Measurements from ENCODE around the gene PRMT7. TPM values are rescaled to one million over a fixed set of nuclear protein-coding genes. Genes with fewer than 3 reads are reported as not detected.
"Not testable (repeated sequence)": the region's sequence is repeated elsewhere in the genome, so short reads cannot be mapped to it uniquely, and the experiment has no call there.

Gene PRMT7
- total RNA-seq, 2 experiments from 2014 or later = 70.4 to 73.2 TPM

DNA sequence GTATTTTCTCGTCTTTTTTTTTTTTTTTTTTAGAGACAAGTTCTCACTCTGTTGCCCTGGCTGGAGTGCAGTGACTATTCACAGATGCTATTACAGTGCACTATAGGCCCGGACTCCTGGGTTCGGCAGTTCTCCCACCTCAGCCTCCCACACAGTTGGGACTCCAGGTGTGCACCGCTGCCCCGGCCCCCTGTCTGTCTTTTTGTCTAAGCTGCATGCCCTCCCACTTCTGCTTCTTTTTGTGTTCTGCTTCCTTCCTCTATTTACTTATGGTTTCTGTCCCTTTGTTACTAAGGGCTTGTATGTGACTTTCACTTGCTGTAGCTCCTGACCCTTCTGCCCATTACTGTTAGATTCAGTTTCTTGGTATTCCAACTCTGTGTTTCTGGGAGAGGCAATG is 26.0 kb upstream of the PRMT7 start:
- peaks cover 75% of the 10 kb centered on the region for H3K36me3 Mint-ChIP-seq (ENCODE audit: low read depth)
- no peaks in the 10 kb centered on the region for H3K27me3 Mint-ChIP-seq (ENCODE audit: low read depth)
- ATAC-seq (peak; percentile 3), DNase-seq (peak; percentile 37)
- peak overlapping the region; percentile 84 for H3K27ac Mint-ChIP-seq
- H3K4me3 Mint-ChIP-seq = peak overlapping the region; percentile 58
- ChIA-PET POLR2A (interaction anchor here (0.7 to 4.5 kb wide), 8 partner anchors 9 to 34 kb away, joined by 3 to 55 read pairs (median 8); partner anchors contain the start of genes PRMT7, SLC7A6 and SLC7A6OS), CTCF (interaction anchor here (0.7 to 15.7 kb wide), 11 partner anchors 10 to 244 kb away, joined by 3 to 346 read pairs (median 4); partner anchors contain the start of genes PRMT7, SLC7A6 and SLC7A6OS)
- peaks cover 92% of the 10 kb centered on the region for H3K4me1 Mint-ChIP-seq (ENCODE audit: low read depth)
- H3K9me3 Mint-ChIP-seq (ENCODE audit: insufficient read depth) = no peaks in the 10 kb centered on the region

- peaks cover 95% of the 10 kb centered on the region for H3K4me1 Mint-ChIP-seq (ENCODE audit: low read depth)
- peak overlapping the region; percentile 84 for H3K27ac Mint-ChIP-seq
- H3K36me3 Mint-ChIP-seq (ENCODE audit: low read depth) = peaks cover 78% of the 10 kb centered on the region
- ATAC-seq (no peak), DNase-seq (no peak)
- no peaks in the 10 kb centered on the region for H3K27me3 Mint-ChIP-seq (ENCODE audit: low read depth)
- POLR2A ChIA-PET = interaction anchor here (0.6 to 4.5 kb wide), 7 partner anchors 10 to 70 kb away, joined by 3 to 55 read pairs (median 9); partner anchors contain the start of genes PRMT7, SLC7A6 and SLC7A6OS
- CTCF ChIA-PET = interaction anchor here (0.6 to 15.7 kb wide), 10 partner anchors 11 to 245 kb away, joined by 3 to 346 read pairs (median 3); partner anchors contain the start of genes PRMT7, SLC7A6 and SLC7A6OS
- H3K9me3 Mint-ChIP-seq (ENCODE audit: insufficient read depth) = no peaks in the 10 kb centered on the region
- peak overlapping the region; percentile 66 for H3K4me3 Mint-ChIP-seq
Observed at GRCh38 chr16:68285683-68286082, 25.1 kb upstream of the PRMT7 start.

DNA sequence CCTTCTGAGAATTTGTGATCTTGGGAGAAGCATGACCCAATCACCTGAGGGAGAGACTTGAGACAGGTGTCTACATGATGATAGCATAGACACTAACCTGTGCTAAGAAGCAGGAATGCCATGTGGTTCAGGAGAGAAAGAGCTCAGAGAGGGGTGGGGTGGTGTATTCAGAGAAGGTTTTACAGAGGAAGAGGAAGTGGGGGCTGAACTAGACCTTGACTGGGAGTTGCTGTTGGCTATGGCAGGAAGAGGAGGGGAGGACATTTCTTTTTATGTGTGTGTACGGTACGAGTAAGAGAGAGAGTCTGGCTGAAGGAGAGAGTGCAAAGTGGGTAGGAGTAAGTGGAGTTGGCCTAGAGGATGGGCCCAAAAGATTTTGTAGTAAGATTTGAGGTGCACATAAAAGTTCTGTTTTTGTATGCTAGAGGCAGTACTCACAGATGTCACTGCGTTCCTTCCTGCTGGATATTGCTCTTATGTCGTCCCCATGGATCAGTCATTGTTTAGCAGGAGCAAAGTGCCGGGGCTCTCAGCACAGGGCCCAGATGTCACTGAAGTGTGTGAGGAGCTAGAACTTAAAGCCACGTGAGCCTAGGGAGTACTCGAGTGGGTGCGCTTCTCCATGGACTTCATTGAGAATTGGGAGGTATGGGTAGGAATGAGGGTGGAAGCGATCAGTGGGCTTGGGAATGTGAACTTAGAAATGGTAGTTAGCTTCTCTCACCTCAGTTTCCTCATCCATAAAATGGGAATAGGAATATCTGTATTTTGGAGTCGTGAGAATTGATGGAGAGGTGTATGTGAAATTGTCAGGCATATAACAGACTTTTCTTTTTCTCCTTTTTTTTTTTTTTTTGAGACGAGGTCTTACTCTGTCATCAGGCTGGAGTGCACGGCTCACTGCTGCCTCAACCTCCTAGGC is 24.4 kb upstream of the PRMT7 start:
- peaks cover 95% of the 10 kb centered on the region for H3K4me1 Mint-ChIP-seq (ENCODE audit: low read depth)
- H3K9me3 Mint-ChIP-seq (ENCODE audit: insufficient read depth) = no peaks in the 10 kb centered on the region
- CTCF ChIA-PET = interaction anchor here (1.2 to 15.7 kb wide), 5 partner anchors 11 to 42 kb away, joined by 3 to 346 read pairs (median 27); partner anchors contain the start of genes PRMT7, SLC7A6 and SLC7A6OS
- peak overlapping the region; percentile 84 for H3K27ac Mint-ChIP-seq
- H3K27me3 Mint-ChIP-seq (ENCODE audit: low read depth) = no peaks in the 10 kb centered on the region
- H3K4me3 Mint-ChIP-seq = peak overlapping the region; percentile 66
- POLR2A ChIA-PET = interaction anchor here (0.5 to 4.5 kb wide), 7 partner anchors 10 to 206 kb away, joined by 3 to 55 read pairs (median 9); partner anchors contain the start of genes PRMT7, SLC7A6 and SLC7A6OS
- H3K36me3 Mint-ChIP-seq (ENCODE audit: low read depth) = peaks cover 79% of the 10 kb centered on the region
- ATAC-seq (peak; percentile 47), DNase-seq (peak; percentile 64)

DNA sequence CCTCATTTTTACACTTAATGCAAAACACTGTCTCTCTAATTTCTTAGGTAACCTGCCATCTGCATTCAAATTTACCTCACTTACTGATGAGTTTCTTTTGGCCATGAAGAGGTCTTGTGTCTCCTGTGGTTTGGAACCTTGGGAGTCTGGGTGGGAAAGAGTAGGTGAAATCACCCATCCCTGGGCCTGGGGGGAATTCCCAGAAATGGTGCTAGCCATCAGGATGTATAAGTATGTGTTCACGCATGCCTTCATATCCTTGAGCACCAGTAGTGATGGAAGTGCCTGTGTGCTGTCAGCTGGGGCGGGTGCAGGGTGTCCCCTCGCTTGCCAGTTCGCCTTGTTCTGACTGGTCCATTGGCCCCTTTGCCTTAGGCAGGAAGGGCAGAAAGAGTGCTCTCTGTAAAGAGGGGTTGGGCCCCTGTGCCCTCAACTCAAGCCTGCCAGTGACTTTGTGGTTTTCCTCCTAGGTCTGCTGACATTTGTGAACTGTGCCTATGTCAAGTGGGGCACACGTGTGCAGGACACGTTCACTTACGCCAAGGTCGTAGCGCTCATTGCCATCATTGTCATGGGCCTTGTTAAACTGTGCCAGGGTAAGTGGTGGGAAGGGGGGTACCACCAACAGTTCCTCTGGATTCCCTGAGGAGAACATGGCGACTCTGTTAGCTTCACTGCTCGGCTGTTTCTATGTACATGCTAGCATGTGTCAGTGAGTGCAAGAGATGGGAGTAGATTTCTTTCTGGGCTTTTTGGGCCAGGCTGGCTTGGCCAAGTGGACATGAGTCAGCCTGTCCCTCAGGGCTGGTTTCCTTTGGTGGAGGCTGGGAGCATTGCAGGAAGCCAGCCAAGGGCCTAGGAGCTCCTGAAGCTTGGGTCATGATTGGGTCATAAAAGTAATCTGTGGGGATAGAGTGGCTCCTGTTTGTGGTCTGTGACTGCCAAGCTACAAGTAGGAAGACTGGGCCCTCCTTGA is 23.3 kb upstream of the PRMT7 start:
- H3K27ac Mint-ChIP-seq = peak overlapping the region; percentile 84
- DNase-seq (peak; percentile 53), ATAC-seq (peak; percentile 8)
- H3K4me3 Mint-ChIP-seq = peak overlapping the region; percentile 46
- ChIA-PET CTCF (interaction anchor here (0.8 to 15.7 kb wide), 10 partner anchors 11 to 223 kb away, joined by 3 to 346 read pairs (median 4); partner anchors contain the start of genes PRMT7, SLC7A6 and SLC7A6OS), POLR2A (interaction anchor here (1.0 to 4.5 kb wide), 6 partner anchors 11 to 24 kb away, joined by 3 to 55 read pairs (median 6); partner anchors contain the start of genes PRMT7, SLC7A6 and SLC7A6OS)
- H3K27me3 Mint-ChIP-seq (ENCODE audit: low read depth) = no peaks in the 10 kb centered on the region
- no peaks in the 10 kb centered on the region for H3K9me3 Mint-ChIP-seq (ENCODE audit: insufficient read depth)
- peaks cover 78% of the 10 kb centered on the region for H3K36me3 Mint-ChIP-seq (ENCODE audit: low read depth)
- H3K4me1 Mint-ChIP-seq (ENCODE audit: low read depth) = peaks cover 94% of the 10 kb centered on the region

DNA sequence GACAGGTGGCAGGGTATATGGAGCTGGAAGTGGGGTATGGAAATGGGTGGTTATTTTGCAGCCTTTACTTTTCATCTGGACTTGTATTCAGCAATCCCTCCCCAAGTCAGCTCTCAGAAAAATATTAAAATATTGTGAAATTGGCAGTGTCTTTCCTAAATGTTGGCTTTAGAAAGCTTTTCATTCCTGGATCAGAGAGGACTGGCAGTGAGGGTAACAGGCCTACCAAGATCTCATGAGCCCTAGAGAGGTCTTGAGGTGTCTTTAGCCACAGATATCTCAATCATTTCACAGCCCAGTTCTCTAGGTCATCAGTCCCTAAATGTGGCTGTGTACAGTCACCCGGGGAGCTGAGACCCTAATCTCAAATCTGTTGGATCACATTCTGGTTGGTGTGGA is 22.6 kb upstream of the PRMT7 start:
- DNase-seq = no peak
- no peak for ATAC-seq
- Mint-ChIP-seq H3K4me1 (ENCODE audit: low read depth) (peaks cover 90% of the 10 kb centered on the region), H3K36me3 (ENCODE audit: low read depth) (peaks cover 76% of the 10 kb centered on the region), H3K27me3 (ENCODE audit: low read depth) (no peaks in the 10 kb centered on the region), H3K27ac (peak overlapping the region; percentile 84), H3K4me3 (peak overlapping the region; percentile 46), H3K9me3 (ENCODE audit: insufficient read depth) (no peaks in the 10 kb centered on the region)
- POLR2A ChIA-PET = interaction anchor here (1.0 to 2.0 kb wide), 5 partner anchors 12 to 25 kb away, joined by 3 to 9 read pairs (median 5); partner anchors contain the start of genes PRMT7, SLC7A6 and SLC7A6OS
- CTCF ChIA-PET = interaction anchor here (0.8 to 15.7 kb wide), 9 partner anchors 10 to 222 kb away, joined by 3 to 346 read pairs (median 3); partner anchors contain the start of genes PRMT7, SLC7A6 and SLC7A6OS

- ChIA-PET POLR2A (interaction anchor here (1.0 to 2.0 kb wide), 5 partner anchors 11 to 22 kb away, joined by 3 to 9 read pairs (median 5); partner anchors contain the start of genes PRMT7 and SLC7A6OS), CTCF (interaction anchor here (0.9 to 15.7 kb wide), 9 partner anchors 12 to 222 kb away, joined by 3 to 346 read pairs (median 6); partner anchors contain the start of genes PRMT7, SLC7A6 and SLC7A6OS)
- not testable (repeated sequence) for H3K4me3 Mint-ChIP-seq; DNase-seq; H3K27me3 Mint-ChIP-seq (ENCODE audit: low read depth); H3K9me3 Mint-ChIP-seq (ENCODE audit: insufficient read depth); ATAC-seq
- H3K36me3 Mint-ChIP-seq (ENCODE audit: low read depth) = peaks cover 75% of the 10 kb centered on the region
- H3K27ac Mint-ChIP-seq = peak overlapping the region; percentile 84
- H3K4me1 Mint-ChIP-seq (ENCODE audit: low read depth) = peaks cover 89% of the 10 kb centered on the region
Observed at GRCh38 chr16:68288796-68289195, 22.0 kb upstream of the PRMT7 start.

DNA sequence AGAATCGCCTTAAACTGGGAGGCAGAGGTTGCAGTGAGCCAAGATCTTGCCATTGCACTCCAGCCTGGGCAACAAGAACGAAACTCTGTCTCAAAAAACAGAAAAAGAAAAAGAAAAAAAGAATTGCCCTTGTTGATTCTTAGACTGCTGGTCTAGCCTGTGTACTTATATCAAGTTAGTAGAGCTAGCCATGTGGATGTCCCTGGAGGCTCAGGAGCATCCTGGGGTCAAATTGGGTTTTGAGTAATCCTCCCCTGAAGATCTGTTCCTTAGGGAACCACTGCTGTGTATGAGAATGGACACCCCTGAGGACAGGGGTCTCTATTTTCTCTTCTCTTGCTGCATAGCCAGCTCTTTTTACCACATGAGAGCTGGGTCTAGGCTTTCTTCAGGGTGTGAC is 21.6 kb upstream of the PRMT7 start:
- Mint-ChIP-seq H3K27me3 (ENCODE audit: low read depth) (no peaks in the 10 kb centered on the region), H3K36me3 (ENCODE audit: low read depth) (peaks cover 75% of the 10 kb centered on the region), H3K4me3 (peak overlapping the region; percentile 30), H3K4me1 (ENCODE audit: low read depth) (peaks cover 87% of the 10 kb centered on the region), H3K9me3 (ENCODE audit: insufficient read depth) (no peaks in the 10 kb centered on the region), H3K27ac (peak overlapping the region; percentile 84)
- CTCF ChIA-PET = interaction anchor here (1.2 to 15.7 kb wide), 13 partner anchors 10 to 222 kb away, joined by 3 to 346 read pairs (median 6); partner anchors contain the start of genes PRMT7, SLC7A6 and SLC7A6OS
- ATAC-seq = no peak
- no peak for DNase-seq
- POLR2A ChIA-PET = interaction anchor here (0.8 to 2.6 kb wide), 8 partner anchors 11 to 204 kb away, joined by 3 to 13 read pairs (median 6); partner anchors contain the start of genes NFATC3, PRMT7, SLC7A6 and SLC7A6OS

GRCh38 chr16:68289621-68290329 is 21.0 kb upstream of the PRMT7 start:
- POLR2A ChIA-PET = interaction anchor here (0.6 to 2.6 kb wide), 10 partner anchors 10 to 205 kb away, joined by 3 to 13 read pairs (median 5); partner anchors contain the start of genes NFATC3, PRMT7, SLC7A6 and SLC7A6OS
- H3K4me3 Mint-ChIP-seq = peak overlapping the region; percentile 30
- H3K9me3 Mint-ChIP-seq (ENCODE audit: insufficient read depth) = no peaks in the 10 kb centered on the region
- DNase-seq = peak; percentile 74
- peak overlapping the region; percentile 84 for H3K27ac Mint-ChIP-seq
- peaks cover 83% of the 10 kb centered on the region for H3K4me1 Mint-ChIP-seq (ENCODE audit: low read depth)
- peak; percentile 74 for ATAC-seq
- CTCF ChIA-PET = interaction anchor here (0.6 to 15.7 kb wide), 14 partner anchors 10 to 67 kb away, joined by 3 to 346 read pairs (median 6); partner anchors contain the start of genes PRMT7, SLC7A6 and SLC7A6OS
- peaks cover 76% of the 10 kb centered on the region for H3K36me3 Mint-ChIP-seq (ENCODE audit: low read depth)
- H3K27me3 Mint-ChIP-seq (ENCODE audit: low read depth) = no peaks in the 10 kb centered on the region

GRCh38 chr16:68290450-68290849 is 20.4 kb upstream of the PRMT7 start:
- Mint-ChIP-seq H3K9me3 (ENCODE audit: insufficient read depth) (no peaks in the 10 kb centered on the region), H3K4me1 (ENCODE audit: low read depth) (peaks cover 76% of the 10 kb centered on the region), H3K27ac (peak overlapping the region; percentile 84), H3K36me3 (ENCODE audit: low read depth) (peaks cover 79% of the 10 kb centered on the region), H3K27me3 (ENCODE audit: low read depth) (no peaks in the 10 kb centered on the region), H3K4me3 (peak overlapping the region; percentile 30)
- ChIA-PET CTCF (interaction anchor here (1.2 to 15.7 kb wide), 13 partner anchors 9 to 67 kb away, joined by 3 to 346 read pairs (median 6); partner anchors contain the start of genes PRMT7, SLC7A6 and SLC7A6OS), POLR2A (interaction anchor here (0.9 to 2.7 kb wide), 7 partner anchors 10 to 29 kb away, joined by 3 to 13 read pairs (median 7); partner anchors contain the start of genes PRMT7, SLC7A6 and SLC7A6OS)
- no peak for DNase-seq
- no peak for ATAC-seq

All from activated CD8-positive, alpha-beta T cell treated with anti-CD3 and anti-CD28 coated beads, Interleukin-2, amount 10 ng/mL, durations not matched to agents 7 days and 5 days (primary cell).